PC-3 (cell line): ENCODE data around the gene DENND5B. TPM values are rescaled to one million over a fixed set of nuclear protein-coding genes. Genes with fewer than 3 reads are reported as not detected.
A peak's percentile ranks its signal among the peaks of the same experiment; 100 is the strongest.

Source experiments
- ATAC-seq: fragments of 200-7000 bp; cut with Tn5 transposase; 2 replicates; pipeline ENCODE4 v1.9.1; 2020; ENCODE audit warnings: mild to moderate bottlenecking, moderate library complexity
- BruUV-seq: library from RNA; stranded (reverse); fragments of 400-500 nt; replicated peaks from 2 replicates; lab custom pipeline; 2021; lab: Mats Ljungman, UMichigan
- CTCF ChIA-PET: fragments of 300-600 bp; sonication (Branson Sonifier 250); formaldehyde crosslinking; loops from one replicate; lab custom pipeline; 2022; ENCODE audit warnings: antibody characterized with exemption; lab: Charles Lee
- POLR2A ChIA-PET: fragments of 300-600 bp; sonication (Branson Sonifier 250); formaldehyde crosslinking; loops from one replicate; lab custom pipeline; 2022; ENCODE audit warnings: antibody characterized with exemption; ENCODE audit not compliant: unreplicated experiment; lab: Charles Lee
- DNase-seq: peaks from one replicate; pipeline ENCODE4 v3.0.0-alpha.2; 2015
- H2AFZ ChIP-seq: fragments of 300-600 bp; sonication (generic); 2 replicates; pipeline ENCODE4 v1.6.0; 2016; ENCODE audit warnings: antibody characterized with exemption, low read length
- H3F3A ChIP-seq: fragments of 300-600 bp; sonication (generic); one replicate; pipeline ENCODE4 v1.6.0; 2017; ENCODE audit warnings: antibody characterized with exemption, low read length, control low read depth, mild to moderate bottlenecking; ENCODE audit not compliant: unreplicated experiment
- H3K27ac ChIP-seq: fragments of 300-600 bp; sonication (generic); 2 replicates; pipeline ENCODE4 v1.5.1; 2016; ENCODE audit warnings: mild to moderate bottlenecking, low read length
- H3K27me3 ChIP-seq: fragments of 300-600 bp; sonication (generic); 2 replicates; pipeline ENCODE4 v1.6.1; 2016; ENCODE audit warnings: low read length, mixed read lengths
- H3K36me3 ChIP-seq: fragments of 300-600 bp; sonication (generic); 2 replicates; pipeline ENCODE4 v1.6.1; 2016; ENCODE audit warnings: low read depth, mixed run types, low read length, mixed read lengths
- H3K4me1 ChIP-seq: fragments of 300-600 bp; sonication (generic); 2 replicates; pipeline ENCODE4 v1.5.1; 2016; ENCODE audit warnings: low read length; ENCODE audit not compliant: insufficient read depth
- H3K4me2 ChIP-seq: fragments of 300-600 bp; sonication (generic); 2 replicates; pipeline ENCODE4 v1.6.0; 2016; ENCODE audit warnings: low read length
- H3K4me3 ChIP-seq: fragments of 300-600 bp; sonication (generic); 2 replicates; pipeline ENCODE4 v1.5.1; 2016; ENCODE audit warnings: mild to moderate bottlenecking, low read length, mixed read lengths
- H3K79me2 ChIP-seq: fragments of 300-600 bp; sonication (generic); 2 replicates; pipeline ENCODE4 v1.6.1; 2017; ENCODE audit warnings: low read length, mixed read lengths
- H3K9ac ChIP-seq: fragments of 300-600 bp; sonication (generic); 2 replicates; pipeline ENCODE4 v1.6.0; 2016; ENCODE audit warnings: mild to moderate bottlenecking, low read length
- H3K9me2 ChIP-seq: fragments of 300-600 bp; sonication (generic); replicated peaks from 2 replicates; pipeline ENCODE4 v1.6.1; 2016; ENCODE audit warnings: mixed run types, low read length, mixed read lengths
- H3K9me3 ChIP-seq: fragments of 300-600 bp; sonication (generic); 2 replicates; pipeline ENCODE4 v1.6.1; 2016; ENCODE audit warnings: low read length, mixed read lengths
- H4K20me1 ChIP-seq: fragments of 300-600 bp; sonication (generic); 2 replicates; pipeline ENCODE4 v1.6.1; 2016; ENCODE audit warnings: low read length, mixed read lengths
- CTCF ChIP-seq: fragments of 300-600 bp; sonication (generic); conservative IDR thresholded peaks from 2 replicates; pipeline ENCODE4 v1.5.1; 2017; ENCODE audit warnings: antibody characterized with exemption, low read depth, mild to moderate bottlenecking, low read length
- EZH2 ChIP-seq: fragments of 300-600 bp; sonication (generic); IDR thresholded peaks from one replicate; pipeline ENCODE4 v1.6.1; 2017; ENCODE audit warnings: antibody characterized with exemption, mild to moderate bottlenecking, low read length; ENCODE audit not compliant: unreplicated experiment
- EZH2phosphoT487 ChIP-seq: fragments of 300-600 bp; sonication (generic); IDR thresholded peaks from 2 replicates; pipeline ENCODE4 v1.6.1; 2018; ENCODE audit warnings: mild to moderate bottlenecking, antibody characterized with exemption, low read length, borderline replicate concordance
- intact Hi-C: fragments of 100-400 bp; cut with micrococcal nuclease; formaldehyde crosslinking; loops from 2 replicates; pipeline ENCODE4 v1.9.0; 2023
- total RNA-seq: library from RNA; depleted of rRNA; stranded (reverse); fragments of >200 nt; gene quantifications from 2 replicates; pipeline ENCODE4 v1.2.3, GENCODE V29; 2014

The DENND5B gene
- total RNA-seq, 1 experiment from 2014 or later: 4.2 TPM

DNA sequence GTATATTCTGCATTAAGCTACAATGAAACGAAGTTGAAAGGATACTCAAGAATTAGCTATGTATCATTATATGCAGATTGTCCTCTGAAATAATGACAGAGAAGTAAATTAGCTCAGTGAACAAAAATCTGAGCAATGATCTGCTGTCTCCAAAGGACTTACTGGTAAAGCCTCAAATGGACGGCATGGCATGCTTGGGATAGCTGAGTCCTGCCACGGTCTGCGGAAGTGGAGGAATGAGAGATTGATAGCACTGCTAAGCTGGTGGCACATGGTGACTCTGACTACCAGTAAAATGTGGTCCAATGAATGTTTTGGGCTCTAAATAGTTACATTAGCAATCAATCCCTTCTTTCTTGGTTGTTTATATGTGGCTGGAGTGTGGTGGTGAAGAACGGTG is 3.7 kb upstream of the DENND5B start:
- DNase-seq (no peak), ATAC-seq (no peak)
- Histone ChIP-seq H3K4me1 (no peaks in the 10 kb centered on the region), H3K9me2 (no peaks in the 10 kb centered on the region), H3K27ac (no peak overlapping the region), H4K20me1 (no peaks in the 10 kb centered on the region), H3K9ac (no peak overlapping the region), H3F3A (no peaks in the 10 kb centered on the region), H3K9me3 (no peaks in the 10 kb centered on the region), H2AFZ (no peak overlapping the region), H3K79me2 (peaks cover 2% of the 10 kb centered on the region; the same call in 1 of the 2 replicates), H3K4me3 (no peak overlapping the region), H3K36me3 (no peaks in the 10 kb centered on the region), H3K4me2 (no peak overlapping the region), H3K27me3 (no peaks in the 10 kb centered on the region)
- TF ChIP-seq EZH2phosphoT487: no peak
- no peak for TF ChIP-seq CTCF
- TF ChIP-seq EZH2: no peak
- intact Hi-C loops: no loop called here
- ChIA-PET POLR2A (interaction anchor here (0.7 kb wide), 1 partner anchor 59 kb away, joined by 5 read pairs; no protein-coding TSS in a partner anchor), CTCF (no interaction called here)
- no TSS peak for BruUV-seq

DNA sequence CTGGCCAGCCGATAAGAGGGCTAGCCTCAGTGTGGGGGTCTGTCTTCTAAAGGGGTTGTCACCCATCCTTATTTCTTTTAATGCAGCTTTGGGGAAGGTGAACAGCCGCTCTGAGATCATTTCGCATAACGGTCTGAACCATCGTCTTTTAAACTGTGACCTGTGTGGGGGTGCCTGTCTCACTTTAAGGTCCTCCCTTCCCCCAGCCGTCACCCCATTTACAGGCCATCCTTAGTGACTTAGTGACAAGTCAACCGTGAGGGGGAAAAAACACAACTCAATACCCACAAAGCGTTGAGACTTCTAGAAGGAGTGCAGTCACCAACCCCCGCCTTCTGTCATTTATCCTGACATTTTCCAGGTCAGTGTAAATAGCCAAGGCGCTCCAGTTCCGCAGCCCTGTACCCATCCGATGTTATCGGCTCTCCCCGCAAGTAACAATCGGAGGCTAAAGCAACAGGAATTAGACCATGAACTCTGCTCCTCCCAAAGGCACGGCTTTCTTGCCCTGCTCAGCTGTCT is 505 bp upstream of the DENND5B start:
- ATAC-seq (peak; percentile 7), DNase-seq (peak; percentile 3)

More for the DNA sequence above, 505 bp upstream of the DENND5B start:
- ChIA-PET POLR2A (no interaction called here), CTCF (no interaction called here)
- TF ChIP-seq EZH2phosphoT487 (no peak), CTCF (no peak), EZH2 (no peak)
- Histone ChIP-seq H3K27ac (no peak overlapping the region), H2AFZ (peak overlapping the region; percentile 79), H3K36me3 (no peaks in the 10 kb centered on the region), H3K4me3 (peak overlapping the region; percentile 77), H3K27me3 (no peaks in the 10 kb centered on the region), H3K9ac (no peak overlapping the region), H3K9me3 (no peaks in the 10 kb centered on the region), H3F3A (no peaks in the 10 kb centered on the region), H3K79me2 (peaks cover 28% of the 10 kb centered on the region), H3K4me1 (peaks cover 9% of the 10 kb centered on the region), H3K4me2 (peak overlapping the region; percentile 92), H4K20me1 (no peaks in the 10 kb centered on the region), H3K9me2 (no peaks in the 10 kb centered on the region)
- intact Hi-C loops: loop anchor here (2.0 kb wide), 1 partner anchor 119 kb away; no protein-coding TSS in a partner anchor
- BruUV-seq: no TSS peak
